Measurements from ENCODE around the gene IPP.

DNA sequence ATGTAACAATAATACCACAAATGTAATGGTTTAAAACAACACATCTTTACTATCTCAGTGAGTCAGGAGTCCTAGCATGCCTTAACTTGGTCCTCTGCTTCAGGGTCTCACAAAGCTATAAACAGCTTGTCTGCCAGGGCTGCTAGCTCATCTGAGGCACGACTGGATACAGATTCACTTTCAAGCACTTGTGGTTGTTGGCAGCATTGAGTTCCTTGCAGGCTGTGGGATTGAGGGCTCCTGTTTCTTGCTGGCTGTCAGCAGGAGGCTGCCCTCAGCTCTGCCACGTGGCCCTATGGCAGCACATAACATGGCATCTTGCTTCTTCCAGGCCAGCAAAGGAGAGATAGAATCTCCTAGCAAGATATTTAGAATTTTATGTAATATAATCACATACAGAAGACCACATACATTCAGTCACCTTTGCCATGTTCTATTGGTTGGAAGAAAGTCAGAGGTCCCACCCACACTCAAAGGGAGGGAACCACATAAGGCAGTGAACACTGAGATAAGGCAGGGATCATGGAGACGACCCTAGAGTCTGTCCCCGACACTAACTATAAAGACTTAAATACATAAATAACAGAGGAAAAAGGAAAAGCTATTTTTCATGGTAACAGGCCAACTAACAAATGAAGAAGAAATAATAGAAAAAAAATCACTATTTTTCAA, 18.9 kb upstream of the IPP start:
- TF ChIP-seq, protein P1, sequence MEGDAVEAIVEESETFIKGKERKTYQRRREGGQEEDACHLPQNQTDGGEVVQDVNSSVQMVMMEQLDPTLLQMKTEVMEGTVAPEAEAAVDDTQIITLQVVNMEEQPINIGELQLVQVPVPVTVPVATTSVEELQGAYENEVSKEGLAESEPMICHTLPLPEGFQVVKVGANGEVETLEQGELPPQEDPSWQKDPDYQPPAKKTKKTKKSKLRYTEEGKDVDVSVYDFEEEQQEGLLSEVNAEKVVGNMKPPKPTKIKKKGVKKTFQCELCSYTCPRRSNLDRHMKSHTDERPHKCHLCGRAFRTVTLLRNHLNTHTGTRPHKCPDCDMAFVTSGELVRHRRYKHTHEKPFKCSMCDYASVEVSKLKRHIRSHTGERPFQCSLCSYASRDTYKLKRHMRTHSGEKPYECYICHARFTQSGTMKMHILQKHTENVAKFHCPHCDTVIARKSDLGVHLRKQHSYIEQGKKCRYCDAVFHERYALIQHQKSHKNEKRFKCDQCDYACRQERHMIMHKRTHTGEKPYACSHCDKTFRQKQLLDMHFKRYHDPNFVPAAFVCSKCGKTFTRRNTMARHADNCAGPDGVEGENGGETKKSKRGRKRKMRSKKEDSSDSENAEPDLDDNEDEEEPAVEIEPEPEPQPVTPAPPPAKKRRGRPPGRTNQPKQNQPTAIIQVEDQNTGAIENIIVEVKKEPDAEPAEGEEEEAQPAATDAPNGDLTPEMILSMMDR (IDR thresholded peaks at IDR 0.05) = no peak
- no peak for TF ChIP-seq POLR2A (IDR thresholded peaks at IDR 0.05)

Data from right lobe of liver (tissue), 4 donors.